ENCODE data around the gene ARHGEF6. TPM values are rescaled to one million over a fixed set of nuclear protein-coding genes. Genes with fewer than 3 reads are reported as not detected.

The ARHGEF6 gene
- total and polyA plus RNA-seq, 2 experiments from 2014 or later, result 2.5 to 6.0 TPM

GRCh38 chrX:136666088-136666487 is 114.6 kb downstream of the ARHGEF6 start:
- Mint-ChIP-seq H3K4me1 (no peaks in the 10 kb centered on the region), H3K27me3 (ENCODE audit: insufficient read depth, low read depth, poor library complexity) (peaks cover 8% of the 10 kb centered on the region), H3K4me3 (no peak overlapping the region), H3K27ac (no peak overlapping the region), H3K36me3 (ENCODE audit: low read depth) (no peaks in the 10 kb centered on the region), H3K9me3 (peaks cover 4% of the 10 kb centered on the region; the same call in 1 of the 3 replicates)
- H3K4me3 ChIP-seq, result no peak overlapping the region
- no peak for ATAC-seq
- H3K36me3 ChIP-seq (ENCODE audit: insufficient read depth), result no peaks in the 10 kb centered on the region
- no peak overlapping the region for H3K27ac ChIP-seq (ENCODE audit: low read depth)
- no peak overlapping the region for H2AFZ ChIP-seq
- no peaks in the 10 kb centered on the region for H3K9me2 ChIP-seq (ENCODE audit: insufficient read depth)
- no peaks in the 10 kb centered on the region for H3K79me2 ChIP-seq (replicated peaks; ENCODE audit: insufficient read depth)
- no peaks in the 10 kb centered on the region for H4K20me1 ChIP-seq (replicated peaks; ENCODE audit: insufficient read depth)
- no peaks in the 10 kb centered on the region for H3F3A ChIP-seq (replicated peaks; ENCODE audit: low read depth)
- TF ChIP-seq POLR2AphosphoS5 (IDR thresholded peaks at IDR 0.05; ENCODE audit: low read depth), result no peak
- no peak for TF ChIP-seq ZNF114 (CRISPR knock-in tag; IDR thresholded peaks at IDR 0.05)
- no peak for TF ChIP-seq CTCF (conservative IDR thresholded peaks at IDR 0.05; ENCODE audit: low read depth in 2 of 2)
- TF ChIP-seq, protein P1, sequence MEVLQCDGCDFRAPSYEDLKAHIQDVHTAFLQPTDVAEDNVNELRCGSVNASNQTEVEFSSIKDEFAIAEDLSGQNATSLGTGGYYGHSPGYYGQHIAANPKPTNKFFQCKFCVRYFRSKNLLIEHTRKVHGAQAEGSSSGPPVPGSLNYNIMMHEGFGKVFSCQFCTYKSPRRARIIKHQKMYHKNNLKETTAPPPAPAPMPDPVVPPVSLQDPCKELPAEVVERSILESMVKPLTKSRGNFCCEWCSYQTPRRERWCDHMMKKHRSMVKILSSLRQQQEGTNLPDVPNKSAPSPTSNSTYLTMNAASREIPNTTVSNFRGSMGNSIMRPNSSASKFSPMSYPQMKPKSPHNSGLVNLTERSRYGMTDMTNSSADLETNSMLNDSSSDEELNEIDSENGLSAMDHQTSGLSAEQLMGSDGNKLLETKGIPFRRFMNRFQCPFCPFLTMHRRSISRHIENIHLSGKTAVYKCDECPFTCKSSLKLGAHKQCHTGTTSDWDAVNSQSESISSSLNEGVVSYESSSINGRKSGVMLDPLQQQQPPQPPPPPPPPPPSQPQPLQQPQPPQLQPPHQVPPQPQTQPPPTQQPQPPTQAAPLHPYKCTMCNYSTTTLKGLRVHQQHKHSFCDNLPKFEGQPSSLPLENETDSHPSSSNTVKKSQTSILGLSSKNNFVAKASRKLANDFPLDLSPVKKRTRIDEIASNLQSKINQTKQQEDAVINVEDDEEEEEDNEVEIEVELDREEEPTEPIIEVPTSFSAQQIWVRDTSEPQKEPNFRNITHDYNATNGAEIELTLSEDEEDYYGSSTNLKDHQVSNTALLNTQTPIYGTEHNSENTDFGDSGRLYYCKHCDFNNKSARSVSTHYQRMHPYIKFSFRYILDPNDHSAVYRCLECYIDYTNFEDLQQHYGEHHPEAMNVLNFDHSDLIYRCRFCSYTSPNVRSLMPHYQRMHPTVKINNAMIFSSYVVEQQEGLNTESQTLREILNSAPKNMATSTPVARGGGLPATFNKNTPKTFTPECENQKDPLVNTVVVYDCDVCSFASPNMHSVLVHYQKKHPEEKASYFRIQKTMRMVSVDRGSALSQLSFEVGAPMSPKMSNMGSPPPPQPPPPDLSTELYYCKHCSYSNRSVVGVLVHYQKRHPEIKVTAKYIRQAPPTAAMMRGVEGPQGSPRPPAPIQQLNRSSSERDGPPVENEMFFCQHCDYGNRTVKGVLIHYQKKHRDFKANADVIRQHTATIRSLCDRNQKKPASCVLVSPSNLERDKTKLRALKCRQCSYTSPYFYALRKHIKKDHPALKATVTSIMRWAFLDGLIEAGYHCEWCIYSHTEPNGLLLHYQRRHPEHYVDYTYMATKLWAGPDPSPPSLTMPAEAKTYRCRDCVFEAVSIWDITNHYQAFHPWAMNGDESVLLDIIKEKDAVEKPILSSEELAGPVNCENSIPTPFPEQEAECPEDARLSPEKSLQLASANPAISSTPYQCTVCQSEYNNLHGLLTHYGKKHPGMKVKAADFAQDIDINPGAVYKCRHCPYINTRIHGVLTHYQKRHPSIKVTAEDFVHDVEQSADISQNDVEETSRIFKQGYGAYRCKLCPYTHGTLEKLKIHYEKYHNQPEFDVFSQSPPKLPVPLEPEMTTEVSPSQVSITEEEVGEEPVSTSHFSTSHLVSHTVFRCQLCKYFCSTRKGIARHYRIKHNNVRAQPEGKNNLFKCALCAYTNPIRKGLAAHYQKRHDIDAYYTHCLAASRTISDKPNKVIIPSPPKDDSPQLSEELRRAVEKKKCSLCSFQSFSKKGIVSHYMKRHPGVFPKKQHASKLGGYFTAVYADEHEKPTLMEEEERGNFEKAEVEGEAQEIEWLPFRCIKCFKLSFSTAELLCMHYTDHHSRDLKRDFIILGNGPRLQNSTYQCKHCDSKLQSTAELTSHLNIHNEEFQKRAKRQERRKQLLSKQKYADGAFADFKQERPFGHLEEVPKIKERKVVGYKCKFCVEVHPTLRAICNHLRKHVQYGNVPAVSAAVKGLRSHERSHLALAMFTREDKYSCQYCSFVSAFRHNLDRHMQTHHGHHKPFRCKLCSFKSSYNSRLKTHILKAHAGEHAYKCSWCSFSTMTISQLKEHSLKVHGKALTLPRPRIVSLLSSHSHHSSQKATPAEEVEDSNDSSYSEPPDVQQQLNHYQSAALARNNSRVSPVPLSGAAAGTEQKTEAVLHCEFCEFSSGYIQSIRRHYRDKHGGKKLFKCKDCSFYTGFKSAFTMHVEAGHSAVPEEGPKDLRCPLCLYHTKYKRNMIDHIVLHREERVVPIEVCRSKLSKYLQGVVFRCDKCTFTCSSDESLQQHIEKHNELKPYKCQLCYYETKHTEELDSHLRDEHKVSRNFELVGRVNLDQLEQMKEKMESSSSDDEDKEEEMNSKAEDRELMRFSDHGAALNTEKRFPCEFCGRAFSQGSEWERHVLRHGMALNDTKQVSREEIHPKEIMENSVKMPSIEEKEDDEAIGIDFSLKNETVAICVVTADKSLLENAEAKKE (CRISPR knock-in tag; IDR thresholded peaks at IDR 0.05), result no peak
- TF ChIP-seq STAT1 (IDR thresholded peaks at IDR 0.05; ENCODE audit: unreplicated experiment), result no peak
- H3K4me2 ChIP-seq, result no peak overlapping the region
- no peak for DNase-seq (ENCODE audit: low spot score)
- H3K27me3 ChIP-seq (ENCODE audit: insufficient read depth), result no peaks in the 10 kb centered on the region
- H3K4me1 ChIP-seq (ENCODE audit: insufficient read depth), result no peaks in the 10 kb centered on the region

All from GM23338 (cell line).